ENCODE measurements around the gene F8. TPM values are rescaled to one million over a fixed set of nuclear protein-coding genes. Genes with fewer than 3 reads are reported as not detected.
A peak's percentile ranks its signal among the peaks of the same experiment; 100 is the strongest.
"Not testable (repeated sequence)": the region's sequence is repeated elsewhere in the genome, so short reads cannot be mapped to it uniquely, and the experiment has no call there.

F8 gene
- total and polyA plus RNA-seq, 8 donors = 2.5 to 22.0 (median 8.5) TPM

DNA sequence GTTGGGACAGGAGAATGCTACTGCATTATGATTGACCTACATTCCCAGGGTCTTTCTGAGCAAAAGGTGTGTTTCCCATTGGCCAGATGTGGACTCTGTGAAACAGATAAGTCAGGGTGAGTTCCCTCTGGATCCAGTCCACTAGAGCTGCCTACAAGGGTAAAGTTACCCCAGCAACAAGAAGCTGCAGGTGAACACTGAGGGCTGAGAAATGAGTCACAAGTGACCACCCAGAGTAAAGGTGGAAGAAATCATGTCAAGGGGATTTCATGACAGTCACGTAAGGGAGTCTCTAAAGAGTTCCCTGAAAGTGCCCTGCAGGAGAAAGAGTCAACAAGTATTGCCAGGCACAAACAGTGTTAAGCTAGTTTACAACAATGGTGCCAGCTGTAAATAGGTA lies 120.1 kb downstream of the F8 start:
- 44 to 100% methylated on average over 1 of the region's 1 CpG for WGBS, 2 donors
- Histone ChIP-seq H3K4me1 (no peaks in the 10 kb centered on the region), H3K9me3 (no peaks in the 10 kb centered on the region), H3K36me3 (no peaks in the 10 kb centered on the region), H3K27ac (no peak overlapping the region), H3K4me3 (no peak overlapping the region), H3K27me3 (no peaks in the 10 kb centered on the region)
- DNase-seq = no peak
- no peak for ATAC-seq
- no peak for FAIRE-seq
- intact Hi-C loops (cut with DNase I) = no loop called here
- TF ChIP-seq, protein P1, sequence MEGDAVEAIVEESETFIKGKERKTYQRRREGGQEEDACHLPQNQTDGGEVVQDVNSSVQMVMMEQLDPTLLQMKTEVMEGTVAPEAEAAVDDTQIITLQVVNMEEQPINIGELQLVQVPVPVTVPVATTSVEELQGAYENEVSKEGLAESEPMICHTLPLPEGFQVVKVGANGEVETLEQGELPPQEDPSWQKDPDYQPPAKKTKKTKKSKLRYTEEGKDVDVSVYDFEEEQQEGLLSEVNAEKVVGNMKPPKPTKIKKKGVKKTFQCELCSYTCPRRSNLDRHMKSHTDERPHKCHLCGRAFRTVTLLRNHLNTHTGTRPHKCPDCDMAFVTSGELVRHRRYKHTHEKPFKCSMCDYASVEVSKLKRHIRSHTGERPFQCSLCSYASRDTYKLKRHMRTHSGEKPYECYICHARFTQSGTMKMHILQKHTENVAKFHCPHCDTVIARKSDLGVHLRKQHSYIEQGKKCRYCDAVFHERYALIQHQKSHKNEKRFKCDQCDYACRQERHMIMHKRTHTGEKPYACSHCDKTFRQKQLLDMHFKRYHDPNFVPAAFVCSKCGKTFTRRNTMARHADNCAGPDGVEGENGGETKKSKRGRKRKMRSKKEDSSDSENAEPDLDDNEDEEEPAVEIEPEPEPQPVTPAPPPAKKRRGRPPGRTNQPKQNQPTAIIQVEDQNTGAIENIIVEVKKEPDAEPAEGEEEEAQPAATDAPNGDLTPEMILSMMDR (IDR thresholded peaks at IDR 0.05) = no peak

DNA sequence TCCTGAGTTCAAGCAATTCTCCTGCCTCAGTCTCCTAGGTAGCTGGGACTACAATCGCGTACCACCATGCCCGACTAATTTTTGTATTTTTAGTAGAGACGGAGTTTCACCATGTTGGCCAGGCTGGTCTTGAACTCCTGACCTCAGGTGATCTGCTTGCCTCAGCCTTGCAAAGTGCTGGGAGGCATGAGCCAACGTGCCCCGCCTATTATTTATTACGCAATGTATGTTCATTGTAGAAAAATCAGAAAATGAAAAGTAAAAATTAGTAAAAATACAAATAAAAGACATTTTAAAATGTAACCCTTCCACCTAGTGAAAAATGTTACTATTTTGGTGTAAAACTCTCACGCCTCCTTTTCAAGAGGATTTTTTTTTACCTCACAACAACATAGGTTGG lies 122.2 kb downstream of the F8 start:
- intact Hi-C loops (cut with DNase I) = no loop called here
- no peaks in the 10 kb centered on the region for H3K9me3 ChIP-seq
- FAIRE-seq (no peak), DNase-seq (no peak), ATAC-seq (no peak)
- H3K4me1 ChIP-seq = no peaks in the 10 kb centered on the region
- TF ChIP-seq, protein P1 (IDR thresholded peaks at IDR 0.05) = no peak
- H3K4me3 ChIP-seq = no peak overlapping the region
- no peak overlapping the region for H3K27ac ChIP-seq
- no peaks in the 10 kb centered on the region for H3K36me3 ChIP-seq
- H3K27me3 ChIP-seq = no peaks in the 10 kb centered on the region
- WGBS, 2 donors = 75 to 89% methylated on average over 8 of the region's 8 CpGs

DNA sequence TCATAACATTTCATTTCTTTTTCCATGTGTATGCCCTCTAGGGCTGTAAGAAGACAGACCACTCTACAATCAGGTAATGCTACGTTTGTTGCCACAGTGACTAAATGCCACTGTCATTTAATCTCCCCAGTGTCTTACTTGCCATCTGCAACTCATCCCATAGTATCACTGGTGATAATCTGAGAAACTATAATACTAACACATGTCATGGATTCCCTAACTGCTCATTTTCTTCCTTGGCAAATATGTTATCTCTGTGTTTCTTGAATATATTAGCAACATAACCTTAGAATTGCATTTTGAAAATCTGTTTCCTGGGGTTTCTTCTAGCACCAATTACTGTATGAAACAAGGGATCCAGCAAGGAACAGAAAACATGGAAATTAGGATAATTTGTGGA lies 130.2 kb downstream of the F8 start:
- TF ChIP-seq, protein P1 (IDR thresholded peaks at IDR 0.05) = no peak
- no peak overlapping the region for H3K4me3 ChIP-seq
- no peak for FAIRE-seq
- ATAC-seq = no peak
- H3K27ac ChIP-seq = no peak overlapping the region
- no peak for DNase-seq
- H3K9me3 ChIP-seq = no peaks in the 10 kb centered on the region
- H3K36me3 ChIP-seq = no peaks in the 10 kb centered on the region
- no peaks in the 10 kb centered on the region for H3K27me3 ChIP-seq
- H3K4me1 ChIP-seq = no peaks in the 10 kb centered on the region
- intact Hi-C loops (cut with DNase I) = no loop called here
- WGBS, 2 donors = 59 to 93% methylated on average over 1 of the region's 1 CpG

DNA sequence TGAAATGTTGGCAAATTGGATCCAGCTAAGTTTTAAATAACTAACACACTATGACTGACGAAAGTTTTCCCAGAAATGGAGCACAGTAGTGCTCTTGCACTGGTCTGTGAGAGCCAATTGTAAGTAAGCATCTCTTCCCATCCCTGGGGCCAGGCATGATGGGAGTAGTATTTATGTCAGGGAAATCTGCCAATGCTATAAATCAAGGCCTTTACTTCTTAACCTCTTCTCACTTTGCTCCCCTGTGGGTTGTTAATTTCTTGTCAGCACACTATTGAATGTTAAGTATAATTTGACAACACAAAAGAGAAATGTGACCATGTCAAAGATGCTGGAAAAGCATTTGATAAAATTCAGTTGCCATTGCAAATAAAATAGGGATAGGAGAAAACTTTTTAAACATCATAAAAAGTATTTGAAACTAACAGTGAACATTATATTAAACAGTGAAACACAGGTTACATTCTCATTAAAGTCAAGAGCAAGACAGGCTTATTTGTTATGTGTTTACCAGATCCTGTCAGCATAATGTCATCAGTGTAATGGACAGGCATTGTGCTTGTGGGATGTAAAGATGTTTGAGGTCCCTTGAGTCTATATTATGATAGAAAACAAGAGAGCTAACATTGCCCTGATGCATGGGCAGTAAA lies 131.4 kb downstream of the F8 start:
- H3K4me3 ChIP-seq = no peak overlapping the region
- no peaks in the 10 kb centered on the region for H3K4me1 ChIP-seq
- no peaks in the 10 kb centered on the region for H3K27me3 ChIP-seq
- TF ChIP-seq, protein P1 (IDR thresholded peaks at IDR 0.05) = no peak
- H3K9me3 ChIP-seq = no peaks in the 10 kb centered on the region
- no peak overlapping the region for H3K27ac ChIP-seq
- no peak for FAIRE-seq
- ATAC-seq = no peak
- no peak for DNase-seq
- no peaks in the 10 kb centered on the region for H3K36me3 ChIP-seq
- WGBS, 2 donors = 38 to 72% methylated on average over 1 of the region's 1 CpG
- intact Hi-C loops (cut with DNase I) = no loop called here

DNA sequence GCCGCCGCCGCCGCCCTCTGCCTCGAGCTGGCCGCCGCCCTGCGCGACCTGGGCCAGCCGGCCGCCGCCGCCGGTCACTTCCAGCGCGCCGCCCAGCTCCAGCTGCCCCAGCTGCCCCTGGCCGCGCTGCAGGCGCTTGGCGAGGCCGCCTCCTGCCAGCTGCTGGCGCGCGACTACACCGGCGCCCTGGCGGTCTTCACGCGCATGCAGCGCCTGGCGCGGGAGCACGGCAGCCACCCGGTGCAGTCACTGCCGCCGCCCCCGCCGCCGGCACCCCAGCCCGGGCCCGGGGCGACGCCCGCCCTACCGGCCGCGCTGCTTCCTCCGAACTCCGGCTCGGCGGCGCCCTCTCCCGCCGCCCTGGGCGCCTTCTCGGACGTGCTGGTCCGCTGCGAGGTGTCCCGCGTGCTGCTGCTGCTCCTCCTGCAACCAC lies 135.7 kb downstream of the F8 start:
- FAIRE-seq; H3K9me3 ChIP-seq; H3K4me3 ChIP-seq; intact Hi-C loops (cut with DNase I); H3K4me1 ChIP-seq; DNase-seq; H3K27ac ChIP-seq; H3K36me3 ChIP-seq; H3K27me3 ChIP-seq: not testable (repeated sequence)
- no CpG with 5 or more reads among the region's 62 CpGs for WGBS, 2 donors
- ATAC-seq = peak; percentile 39 to 77 (median 64)

DNA sequence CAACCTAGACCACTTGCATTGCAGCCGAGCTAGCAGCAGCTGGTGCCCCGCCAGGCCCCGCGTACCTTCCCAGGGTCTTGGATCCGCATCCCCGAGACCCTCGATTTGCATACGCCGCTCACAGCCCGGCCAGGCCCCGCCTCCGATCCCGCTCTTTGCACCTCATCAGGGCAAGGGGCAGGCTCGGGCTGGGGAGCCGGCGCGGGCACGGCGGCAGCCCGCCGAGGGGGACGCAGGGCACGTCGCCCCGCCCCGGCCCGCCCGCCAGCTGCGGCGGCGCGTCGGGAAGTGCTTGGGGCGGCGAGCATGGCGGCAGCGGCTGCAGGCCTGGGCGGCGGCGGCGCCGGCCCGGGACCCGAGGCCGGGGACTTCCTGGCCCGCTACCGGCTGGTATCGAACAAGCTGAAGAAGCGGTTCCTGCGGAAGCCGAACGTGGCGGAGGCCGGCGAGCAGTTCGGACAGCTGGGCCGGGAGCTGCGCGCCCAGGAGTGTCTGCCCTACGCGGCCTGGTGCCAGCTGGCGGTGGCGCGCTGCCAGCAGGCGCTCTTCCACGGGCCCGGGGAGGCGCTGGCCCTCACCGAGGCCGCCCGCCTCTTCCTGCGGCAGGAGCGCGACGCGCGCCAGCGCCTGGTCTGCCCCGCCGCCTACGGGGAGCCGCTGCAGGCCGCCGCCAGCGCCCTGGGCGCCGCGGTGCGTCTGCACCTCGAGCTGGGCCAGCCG lies 136.3 kb downstream of the F8 start, which contains the start of gene F8A1:
F8A1 (plus strand) TSS at position 287 of the 720 bp plus-strand sequence; CDS start at position 307, 20 bp downstream.
- H3K4me3 ChIP-seq = peak within 1 kb of the TSS in 1 of 4 donors; percentile 17
- H3K36me3 ChIP-seq; FAIRE-seq; H3K27me3 ChIP-seq; H3K9me3 ChIP-seq; intact Hi-C loops (cut with DNase I); H3K4me1 ChIP-seq; H3K27ac ChIP-seq: not testable (repeated sequence)
- WGBS, 2 donors = 13 to 50% methylated on average over 1 to 15 of the region's 91 CpGs
- ATAC-seq = peak; percentile 83 to 88 (median 86)
- peak in 3 of 6 donors; percentile 23 to 44 (median 40) for DNase-seq

DNA sequence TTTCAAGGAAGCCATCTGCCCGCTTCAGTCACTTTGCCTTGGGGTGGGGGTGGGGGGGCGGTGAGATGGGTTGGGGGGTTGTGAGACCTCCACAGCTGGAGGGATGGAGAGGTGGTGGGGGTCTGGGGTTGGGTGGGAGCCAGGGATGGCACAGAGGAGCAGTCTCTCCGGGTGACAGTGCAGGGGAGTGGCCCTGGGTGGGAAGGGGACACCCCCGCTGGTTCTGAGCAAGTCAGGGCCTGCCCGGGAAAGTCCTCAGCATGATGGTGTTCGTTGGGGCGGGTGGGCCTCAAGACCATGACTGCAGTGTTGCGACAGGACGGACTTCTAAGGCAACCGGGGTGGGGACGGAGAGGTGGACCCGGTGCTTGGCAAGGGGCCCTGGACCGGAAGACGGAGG lies 137.0 kb downstream of the F8 start:
- H3K4me1 ChIP-seq; H3K36me3 ChIP-seq; H3K27me3 ChIP-seq; H3K9me3 ChIP-seq; FAIRE-seq; H3K27ac ChIP-seq; ATAC-seq; H3K4me3 ChIP-seq; intact Hi-C loops (cut with DNase I): not testable (repeated sequence)
- WGBS, 2 donors = 83 to 86% methylated on average over 2 to 3 of the region's 14 CpGs
- DNase-seq = peak in 2 of 6 donors; percentile 15 to 31

DNA sequence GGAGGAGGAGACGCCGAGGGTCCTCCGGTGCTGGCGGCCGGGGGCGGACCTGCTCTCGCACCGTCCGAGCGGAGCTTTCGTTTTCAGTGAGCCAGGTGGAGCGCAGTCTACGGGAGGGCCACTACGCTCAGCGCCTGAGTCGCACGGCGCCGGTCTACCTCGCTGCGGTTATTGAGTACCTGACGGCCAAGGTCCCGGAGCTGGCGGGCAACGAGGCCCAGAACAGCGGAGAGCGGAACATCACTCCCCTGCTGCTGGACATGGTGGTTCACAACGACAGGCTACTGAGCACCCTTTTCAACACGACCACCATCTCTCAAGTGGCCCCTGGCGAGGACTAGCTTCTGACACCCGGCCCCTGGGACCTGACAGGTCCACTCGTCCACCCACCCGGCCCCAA lies 137.5 kb downstream of the F8 start:
- H3K4me3 ChIP-seq; intact Hi-C loops (cut with DNase I); H3K9me3 ChIP-seq; H3K36me3 ChIP-seq; ATAC-seq; H3K27me3 ChIP-seq; H3K4me1 ChIP-seq; FAIRE-seq; H3K27ac ChIP-seq: not testable (repeated sequence)
- peak in 1 of 6 donors; percentile 51 for DNase-seq
- WGBS, 2 donors = 100% methylated on average over 13 of the region's 33 CpGs; no CpG with 5 or more reads in 1 of the 2 donors

All from pancreas (tissue), 10 donors.